ENCODE measurements around the gene GNB1L. TPM values are rescaled to one million over a fixed set of nuclear protein-coding genes. Genes with fewer than 3 reads are reported as not detected.

The GNB1L gene
- total and polyA plus RNA-seq, 2 of the 13 experiments (the other 11 are each of a cell fraction or from before 2014, with no cell fraction given): 2.5 to 7.4 TPM

DNA sequence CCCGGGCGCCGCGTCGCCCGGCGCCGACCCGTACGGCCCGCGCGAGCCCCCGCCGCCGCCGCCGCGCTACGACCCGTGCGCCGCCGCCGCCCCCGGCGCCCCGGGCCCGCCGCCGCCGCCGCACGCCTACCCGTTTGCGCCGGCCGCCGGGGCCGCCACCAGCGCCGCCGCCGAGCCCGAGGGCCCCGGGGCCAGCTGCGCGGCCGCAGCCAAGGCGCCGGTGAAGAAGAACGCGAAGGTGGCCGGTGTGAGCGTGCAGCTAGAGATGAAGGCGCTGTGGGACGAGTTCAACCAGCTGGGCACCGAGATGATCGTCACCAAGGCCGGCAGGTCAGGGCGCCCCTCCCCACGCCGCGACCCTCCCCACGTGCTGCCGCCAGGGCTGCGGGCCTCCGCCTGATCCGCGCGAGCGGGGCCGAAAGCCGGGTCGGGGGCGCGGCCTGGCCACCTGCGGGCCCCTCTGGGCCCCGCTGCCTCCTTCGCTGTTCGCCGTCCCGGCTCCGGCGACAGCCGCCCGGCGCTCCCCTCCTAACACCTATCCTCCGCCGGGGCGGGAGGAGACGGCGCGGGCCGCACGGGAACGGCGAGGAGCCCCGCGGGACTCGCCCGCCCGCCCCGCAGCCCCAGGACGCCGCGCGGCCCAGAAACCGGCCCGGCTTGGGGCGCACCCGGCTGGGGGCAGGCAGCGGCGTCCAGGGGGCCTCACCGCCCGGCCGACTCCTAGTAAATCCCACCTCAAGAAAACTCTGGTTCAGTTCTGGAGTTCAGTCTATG lies 93.5 kb downstream of the GNB1L start:
- ChIA-PET CTCF (ENCODE audit: low intra/inter-chr PET ratio, low total read pairs) (no interaction called here), POLR2A (interaction anchor here (1.6 kb wide), 1 partner anchor 15 kb away, joined by 3 read pairs; no protein-coding TSS in a partner anchor)
- Histone ChIP-seq H3K9ac (ENCODE audit: insufficient read depth, low read depth, low read length) (no peak overlapping the region), H3K4me1 (ENCODE audit: insufficient read depth, low read length) (peaks cover 29% of the 10 kb centered on the region), H2AFZ (ENCODE audit: low read length) (no peak overlapping the region), H3K36me3 (replicated peaks in 1 of 2; ENCODE audit: control insufficient read depth in 1 of 2, insufficient read depth in 2 of 2, low read length in 2 of 2) (no peaks in the 10 kb centered on the region), H3K4me2 (ENCODE audit: low read depth, low read length) (peak overlapping the region; percentile 69), H3K4me3 (replicated peaks in 1 of 3; ENCODE audit: insufficient read depth in 1 of 3, low read depth in 2 of 3, low read length in 3 of 3) (peak overlapping the region in 1 of 3 experiments; percentile 59; a peak in 2 of 6 replicates), H3K27ac (ENCODE audit: extremely low read length, insufficient read depth, low read length) (no peak overlapping the region), H3K27me3 (ENCODE audit: control insufficient read depth in 1 of 2, insufficient read depth in 2 of 2, low read length in 2 of 2) (peaks cover 14 to 86% of the 10 kb centered on the region in 2 experiments), H3K79me2 (ENCODE audit: insufficient read depth, low read length) (no peaks in the 10 kb centered on the region), H3K9me3 (ENCODE audit: low read length) (no peaks in the 10 kb centered on the region), H4K20me1 (ENCODE audit: insufficient read depth, low read length) (no peaks in the 10 kb centered on the region)
- in situ Hi-C loops (cut with HindIII; ENCODE audit: extremely low pct_ligation_motif_present, low pct_unique_long_range_greater_than_20kb): no loop called here
- no peak for ATAC-seq
- TF ChIP-seq HDAC2 (CRISPR knock-in tag; IDR thresholded peaks at IDR 0.05) (no peak), ZNF496 (CRISPR knock-in tag; IDR thresholded peaks at IDR 0.05; ENCODE audit: insufficient replicate concordance) (no peak), MIXL1 (CRISPR knock-in tag; IDR thresholded peaks at IDR 0.05) (no peak), PHF20 (CRISPR knock-in tag; IDR thresholded peaks at IDR 0.05) (no peak), ZNF768 (CRISPR knock-in tag; IDR thresholded peaks at IDR 0.05) (no peak), CREM (IDR thresholded peaks at IDR 0.05) (no peak), CREM (CRISPR knock-in tag; IDR thresholded peaks at IDR 0.05) (no peak), ZBTB21 (CRISPR knock-in tag; IDR thresholded peaks at IDR 0.05) (no peak), IRX3 (CRISPR knock-in tag; IDR thresholded peaks at IDR 0.05; ENCODE audit: borderline replicate concordance, low read depth) (no peak), ZFX (CRISPR knock-in tag; IDR thresholded peaks at IDR 0.05; ENCODE audit: low read depth) (no peak), ZNF644 (CRISPR knock-in tag; IDR thresholded peaks at IDR 0.05; ENCODE audit: low read depth) (no peak), ARNT2 (CRISPR knock-in tag; IDR thresholded peaks at IDR 0.05; ENCODE audit: low read depth) (no peak), HDAC6 (IDR thresholded peaks at IDR 0.05; ENCODE audit: low read depth, low read length) (no peak), CBX2 (IDR thresholded peaks at IDR 0.05; ENCODE audit: low read depth, low read length) (no peak), CBX2 (CRISPR knock-in tag; IDR thresholded peaks at IDR 0.05; ENCODE audit: low read depth) (no peak)
- TF ChIP-seq, protein P1, sequence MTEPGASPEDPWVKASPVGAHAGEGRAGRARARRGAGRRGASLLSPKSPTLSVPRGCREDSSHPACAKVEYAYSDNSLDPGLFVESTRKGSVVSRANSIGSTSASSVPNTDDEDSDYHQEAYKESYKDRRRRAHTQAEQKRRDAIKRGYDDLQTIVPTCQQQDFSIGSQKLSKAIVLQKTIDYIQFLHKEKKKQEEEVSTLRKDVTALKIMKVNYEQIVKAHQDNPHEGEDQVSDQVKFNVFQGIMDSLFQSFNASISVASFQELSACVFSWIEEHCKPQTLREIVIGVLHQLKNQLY (CRISPR knock-in tag; IDR thresholded peaks at IDR 0.05): no peak
- TF ChIP-seq, protein P2, sequence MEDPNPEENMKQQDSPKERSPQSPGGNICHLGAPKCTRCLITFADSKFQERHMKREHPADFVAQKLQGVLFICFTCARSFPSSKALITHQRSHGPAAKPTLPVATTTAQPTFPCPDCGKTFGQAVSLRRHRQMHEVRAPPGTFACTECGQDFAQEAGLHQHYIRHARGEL (CRISPR knock-in tag; IDR thresholded peaks at IDR 0.05): no peak
- no peak for DNase-seq (ENCODE audit: low spot score)
- WGBS (ENCODE audit: low lambda C conversion rate): 91% methylated on average over 12 of the region's 117 CpGs
- no TSS peak for BruUV-seq (replicated peaks)
- intact Hi-C loops (cut with micrococcal nuclease; ENCODE audit: unreplicated experiment): no loop called here
- no peak for FAIRE-seq

Measured in HepG2 (cell line).